ENCODE data around the gene CABLES1. TPM values are rescaled to one million over a fixed set of nuclear protein-coding genes. Genes with fewer than 3 reads are reported as not detected.
A peak's percentile ranks its signal among the peaks of the same experiment; 100 is the strongest.

Gene CABLES1
- total RNA-seq, 1 experiment from 2014 or later, result 7.1 TPM

DNA sequence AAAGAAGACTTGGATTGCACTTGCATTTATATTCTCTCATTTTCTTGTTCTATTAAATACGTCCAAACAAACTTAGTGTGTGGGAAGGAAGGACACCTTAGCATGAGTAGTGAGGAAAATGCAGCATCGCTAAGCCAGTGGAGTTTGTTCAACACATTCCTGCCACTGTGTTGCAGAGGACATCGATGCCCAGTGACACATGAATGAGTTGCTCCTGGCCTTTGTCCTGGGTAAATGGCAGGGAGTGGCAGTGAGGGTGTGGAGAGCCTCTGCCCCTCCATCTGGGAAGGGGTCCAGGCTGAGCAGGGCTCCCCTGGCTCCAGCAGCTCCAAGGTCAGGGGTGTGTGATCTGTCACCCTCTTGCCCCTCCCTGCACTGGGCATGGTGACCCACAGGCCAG is 75.9 kb downstream of the CABLES1 start:
- no peak for DNase-seq (ENCODE audit: low read depth)

- no peak for DNase-seq (ENCODE audit: low read depth)
Observed at GRCh38 chr18:23212161-23212560, 76.9 kb downstream of the CABLES1 start.

GRCh38 chr18:23213200-23213599 is 77.9 kb downstream of the CABLES1 start:
- DNase-seq (ENCODE audit: low read depth), result peak; percentile 37

DNA sequence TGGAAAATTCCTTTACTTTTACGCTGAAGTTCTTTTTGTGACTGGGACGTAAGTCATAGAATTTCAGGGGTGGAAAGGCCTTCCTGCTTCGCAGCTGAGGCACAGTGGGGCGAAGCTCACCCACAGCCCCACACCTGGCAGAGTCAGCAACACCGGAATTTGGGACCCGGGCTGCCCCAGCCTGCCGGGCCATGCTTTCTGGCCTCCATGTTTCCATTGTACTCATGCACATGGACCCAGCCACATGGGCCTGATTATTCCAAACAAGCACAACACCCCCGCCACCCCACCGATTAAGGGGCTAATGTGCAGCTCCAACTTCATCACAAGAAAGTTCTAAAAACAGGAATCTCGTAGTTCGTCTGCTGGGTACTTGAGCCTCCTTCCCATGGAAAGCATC is 82.5 kb downstream of the CABLES1 start:
- DNase-seq (ENCODE audit: low read depth), result no peak

- DNase-seq (ENCODE audit: low read depth), result no peak
Observed at GRCh38 chr18:23220355-23220754, 85.1 kb downstream of the CABLES1 start.

- DNase-seq (ENCODE audit: low read depth), result no peak
Observed at GRCh38 chr18:23223641-23224040, 88.4 kb downstream of the CABLES1 start.

GRCh38 chr18:23225503-23225902 is 90.2 kb downstream of the CABLES1 start:
- DNase-seq (ENCODE audit: low read depth), result peak; percentile 93

GRCh38 chr18:23226391-23226790 is 91.1 kb downstream of the CABLES1 start:
- peak; percentile 41 for DNase-seq (ENCODE audit: low read depth)

- DNase-seq (ENCODE audit: low read depth), result peak; percentile 75
Observed at GRCh38 chr18:23226930-23227725, 91.8 kb downstream of the CABLES1 start.

DNA sequence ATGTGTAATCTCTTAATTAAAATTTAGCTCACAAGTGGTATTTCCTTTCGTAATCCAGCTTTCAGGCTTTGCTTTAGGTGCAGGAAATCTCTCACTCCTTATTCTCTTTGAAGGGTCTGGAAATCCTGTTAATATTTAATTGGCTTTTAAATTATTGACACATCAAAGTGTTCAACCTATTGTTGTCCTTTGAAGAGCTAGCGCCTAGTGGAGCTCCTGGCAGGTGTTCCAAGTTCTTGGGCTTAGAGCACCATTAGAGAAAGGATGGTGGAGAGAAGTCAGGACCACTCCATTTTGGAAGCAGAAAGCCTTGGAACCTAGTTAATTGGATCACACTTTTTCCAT is 92.4 kb downstream of the CABLES1 start:
- no peak for DNase-seq (ENCODE audit: low read depth)

DNA sequence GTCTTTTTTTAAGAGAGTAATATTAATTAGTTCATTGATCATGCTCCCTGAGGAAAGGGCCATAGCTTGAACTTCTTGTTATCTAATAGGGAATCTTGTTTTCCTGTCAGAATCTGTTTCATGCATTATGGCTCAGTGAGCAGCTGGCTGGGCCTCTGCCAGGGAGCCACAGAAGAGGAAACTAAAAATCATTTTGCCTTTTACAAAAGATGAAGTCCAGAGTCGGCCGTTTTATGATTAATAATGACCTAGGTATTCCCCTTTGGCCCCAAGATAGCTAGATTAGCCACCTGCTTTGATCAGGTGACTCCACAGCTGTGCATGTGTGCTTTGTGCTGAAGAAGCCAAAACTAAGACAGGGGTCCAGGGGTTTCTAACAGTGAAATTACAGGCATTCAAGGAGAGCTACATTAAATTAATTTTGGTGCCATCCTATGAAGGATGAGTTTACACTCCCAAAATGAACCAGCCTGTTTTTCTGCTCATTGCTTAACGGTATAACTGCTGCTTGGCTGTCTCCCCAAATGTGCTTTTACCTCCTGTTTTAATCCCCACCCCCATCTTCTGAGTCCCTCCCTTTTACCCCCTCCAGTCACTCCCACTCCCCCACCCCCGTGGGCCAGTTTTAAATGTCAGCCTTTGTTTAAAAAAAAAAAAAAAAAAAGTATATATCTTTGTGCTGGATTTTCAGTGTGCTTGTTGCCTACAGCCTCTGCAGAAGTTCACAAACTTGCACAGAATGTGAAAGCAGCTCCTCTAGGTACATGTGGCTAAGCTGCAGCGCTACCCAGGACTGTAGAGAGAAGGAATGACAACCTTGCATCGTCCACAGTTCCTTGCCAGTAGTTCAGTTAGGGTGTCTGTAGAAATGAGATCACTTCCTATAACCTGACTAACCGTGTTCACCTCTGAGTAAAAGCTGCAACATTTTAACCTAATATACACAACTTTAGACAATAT is 93.1 kb downstream of the CABLES1 start:
- DNase-seq (ENCODE audit: low read depth), result peak; percentile 58

DNA sequence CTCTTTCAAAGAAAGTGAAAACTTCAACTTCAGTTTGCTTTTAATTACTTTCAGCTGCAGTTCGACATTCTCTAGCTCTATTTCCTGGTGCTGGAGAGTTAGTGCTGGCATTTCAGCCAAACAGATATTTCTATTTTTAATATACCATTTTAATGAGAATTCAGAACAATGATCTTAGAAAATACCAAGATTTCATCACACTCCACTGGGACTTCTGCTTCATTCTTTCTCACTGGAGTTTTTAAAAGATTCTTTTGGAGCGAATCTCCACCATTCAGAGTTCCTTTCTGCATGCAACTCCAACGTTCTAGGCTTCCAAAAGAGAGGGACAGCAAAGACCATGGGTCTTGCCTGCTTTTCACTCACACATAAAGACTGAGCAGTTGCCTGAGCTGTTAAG is 94.2 kb downstream of the CABLES1 start:
- peak; percentile 50 for DNase-seq (ENCODE audit: low read depth)

DNA sequence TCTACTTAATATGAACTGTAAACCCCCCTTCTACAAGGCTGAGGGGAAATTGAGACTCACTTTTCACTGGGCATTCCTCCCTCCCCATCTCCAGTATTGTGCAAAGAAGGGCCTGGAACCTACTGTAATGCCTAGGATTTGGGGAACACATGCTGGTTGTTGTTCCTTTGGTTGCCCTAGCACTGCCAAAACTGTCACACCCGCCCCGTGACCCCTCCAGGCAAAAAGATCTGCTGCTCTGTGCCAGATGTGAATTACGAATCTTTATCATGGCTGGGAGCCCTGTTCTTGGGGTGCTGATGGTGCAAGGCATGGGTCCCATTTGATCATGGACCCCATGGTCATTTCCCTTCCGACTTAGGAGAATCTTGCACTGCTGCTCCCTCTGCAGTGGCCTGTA is 95.4 kb downstream of the CABLES1 start:
- DNase-seq (ENCODE audit: low read depth), result no peak

DNA sequence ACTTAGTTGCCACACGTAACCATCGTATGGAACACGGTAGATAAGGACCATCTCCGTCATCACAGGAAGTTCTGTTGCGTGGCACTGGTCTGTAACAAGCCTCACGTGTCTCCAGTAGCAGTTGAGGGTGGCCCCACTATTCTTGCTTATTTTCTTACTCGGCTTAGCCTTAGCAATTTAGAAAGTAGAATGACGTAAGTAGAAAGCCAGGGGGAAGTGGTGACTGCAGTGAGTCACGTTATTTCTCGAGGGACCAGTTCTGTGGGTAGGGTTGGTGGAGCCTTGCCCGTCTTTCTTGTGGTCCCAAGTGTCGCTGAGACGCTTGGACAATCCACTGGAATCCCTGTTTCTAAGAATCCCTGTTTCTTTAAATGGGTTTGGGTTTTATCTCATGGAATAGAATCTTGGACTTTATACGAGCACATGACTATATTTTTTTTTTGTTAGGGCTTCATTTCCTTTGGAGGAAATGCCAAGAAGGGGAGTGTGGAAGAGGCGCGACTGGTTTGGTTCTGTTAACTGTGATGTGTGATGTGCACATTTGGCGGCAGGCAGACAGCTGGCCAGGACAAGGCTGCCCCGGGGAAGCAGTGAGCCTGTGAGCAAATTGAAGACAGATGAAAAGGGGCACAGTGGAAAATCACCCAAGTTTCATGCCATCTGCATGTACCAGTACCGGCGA is 96.2 kb downstream of the CABLES1 start:
- DNase-seq (ENCODE audit: low read depth), result peak; percentile 98

- DNase-seq (ENCODE audit: low read depth), result no peak
Observed at GRCh38 chr18:23232331-23232730, 97.0 kb downstream of the CABLES1 start.

GRCh38 chr18:23234619-23235018 is 99.3 kb downstream of the CABLES1 start:
- no peak for DNase-seq (ENCODE audit: low read depth)

GRCh38 chr18:23235336-23235735 is 100.1 kb downstream of the CABLES1 start:
- DNase-seq (ENCODE audit: low read depth), result no peak

GRCh38 chr18:23235860-23236259 is 100.6 kb downstream of the CABLES1 start:
- DNase-seq (ENCODE audit: low read depth), result no peak

DNA sequence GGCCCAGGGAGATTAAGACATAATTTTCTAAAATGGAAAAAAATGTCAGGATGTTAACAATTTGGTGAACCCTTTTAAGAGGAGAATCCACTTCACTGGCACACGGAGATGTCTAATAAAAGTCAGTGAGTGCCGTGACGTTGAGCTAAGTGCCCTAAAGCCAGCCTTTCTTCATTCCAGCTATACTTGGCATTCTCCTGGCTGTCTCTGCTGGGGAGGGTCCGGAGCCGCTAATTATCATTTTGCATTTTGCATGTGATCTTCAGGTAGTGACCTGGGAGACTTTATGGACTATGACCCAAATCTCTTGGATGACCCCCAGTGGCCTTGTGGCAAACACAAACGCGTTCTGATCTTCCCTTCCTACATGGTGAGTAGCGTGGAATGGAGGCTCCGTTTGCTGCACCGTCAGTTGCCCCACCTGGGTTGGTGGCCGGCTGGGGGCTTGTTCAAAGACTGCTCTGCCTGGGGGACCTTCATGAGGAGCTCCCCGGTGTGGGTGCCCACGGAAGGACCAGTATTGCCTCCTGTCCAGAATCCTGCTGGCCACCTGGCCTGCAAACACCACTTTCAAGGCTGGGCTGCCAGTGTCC is 101.7 kb downstream of the CABLES1 start:
- DNase-seq (ENCODE audit: low read depth), result no peak

- DNase-seq (ENCODE audit: low read depth), result peak; percentile 77
Observed at GRCh38 chr18:23237524-23238151, 102.4 kb downstream of the CABLES1 start.

DNA sequence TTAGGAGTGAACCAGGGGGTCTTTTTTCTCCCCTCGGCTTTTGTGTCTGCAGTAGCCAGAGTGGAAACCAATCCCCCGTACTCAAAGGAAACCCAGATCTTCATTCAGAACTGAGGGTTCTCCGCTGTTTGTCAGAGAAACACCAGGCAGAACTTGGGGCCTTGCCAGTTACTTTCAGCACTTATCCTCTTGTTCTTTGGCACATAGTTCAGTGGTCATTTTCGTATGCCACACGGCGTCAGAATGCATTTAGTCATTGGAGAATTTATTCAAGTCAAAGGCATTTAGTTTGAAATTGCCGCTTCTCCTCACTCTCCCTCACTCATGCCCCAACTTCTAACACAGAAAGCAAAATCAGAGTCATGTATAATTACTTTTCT is 102.9 kb downstream of the CABLES1 start:
- DNase-seq (ENCODE audit: low read depth), result peak; percentile 93

All from LHCN-M2 (cell line).